ENCODE measurements around the gene WNT10A.
A peak's percentile ranks its signal among the peaks of the same experiment; 100 is the strongest.
"Not testable (repeated sequence)": the region's sequence is repeated elsewhere in the genome, so short reads cannot be mapped to it uniquely, and the experiment has no call there.

WNT10A gene

GRCh38 chr2:218893349-218894150 is 12.9 kb downstream of the WNT10A start:
- DNase-seq (ENCODE audit: low spot score), result no peak

DNA sequence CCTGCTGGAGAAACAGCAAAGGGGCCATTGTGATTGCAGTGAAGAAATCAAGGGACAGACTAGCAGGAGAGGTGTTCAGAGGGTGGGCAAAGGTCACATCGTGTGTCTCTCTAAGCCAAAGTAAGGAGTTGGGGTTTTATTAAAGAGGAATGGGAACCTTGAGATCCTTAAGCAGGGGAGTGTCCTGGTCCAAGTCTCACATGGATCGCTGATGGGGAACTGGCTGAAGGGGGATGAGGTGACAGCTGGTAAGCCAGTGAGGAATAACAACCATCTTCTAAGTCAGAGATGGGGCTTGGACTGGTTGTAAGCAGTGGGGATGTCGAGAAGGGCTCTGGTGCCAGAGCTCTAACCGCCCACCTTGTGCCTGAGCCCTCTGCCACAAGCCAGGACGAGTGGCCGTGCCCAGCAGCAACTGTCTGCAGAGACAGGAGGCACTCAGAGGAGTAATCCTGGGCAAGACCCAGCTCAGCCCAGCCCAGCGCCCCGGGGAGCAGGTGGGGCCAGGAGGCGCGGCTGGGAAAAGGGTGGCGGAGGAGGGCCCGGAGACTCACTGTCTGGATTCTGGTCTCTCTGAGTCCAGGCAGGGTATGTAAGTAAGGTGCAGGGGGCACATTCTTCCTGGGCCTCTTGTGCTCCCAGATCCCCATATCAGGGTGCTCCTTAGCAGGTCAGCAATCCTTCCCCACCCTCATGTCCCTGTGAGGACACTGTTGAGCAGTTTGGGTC is 13.7 kb downstream of the WNT10A start:
- no peak for DNase-seq (ENCODE audit: low spot score)

GRCh38 chr2:218894880-218895157 is 14.2 kb downstream of the WNT10A start:
- no peak for DNase-seq (ENCODE audit: low spot score)

DNA sequence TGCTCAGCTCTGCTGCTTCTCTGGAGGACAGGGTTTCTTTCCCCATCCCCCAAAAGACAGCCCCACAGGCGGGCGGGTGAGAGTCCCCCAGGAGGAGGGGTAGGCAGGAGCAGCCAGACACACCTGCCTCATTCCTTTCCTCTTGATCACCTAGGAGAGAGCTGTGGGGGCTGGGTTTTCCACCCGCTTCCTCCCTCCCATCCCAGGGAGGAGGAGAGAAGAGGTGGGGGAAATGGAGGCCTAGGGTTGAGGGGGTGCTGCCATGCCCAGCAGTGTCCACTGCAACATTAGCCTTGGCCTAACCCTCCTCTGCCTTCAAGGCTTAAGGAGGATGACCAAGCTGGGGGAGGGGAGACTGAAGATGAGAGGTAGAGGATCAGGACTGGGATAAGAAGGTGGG is 14.7 kb downstream of the WNT10A start:
- DNase-seq (ENCODE audit: low spot score), result no peak

GRCh38 chr2:218895759-218896500 is 15.3 kb downstream of the WNT10A start:
- no peak for DNase-seq (ENCODE audit: low spot score)

- peak; percentile 86 for DNase-seq (ENCODE audit: low spot score)
Measured at GRCh38 chr2:218896501-218897393, 16.1 kb downstream of the WNT10A start.

GRCh38 chr2:218897394-218898108 is 16.9 kb downstream of the WNT10A start:
- peak; percentile 34 for DNase-seq (ENCODE audit: low spot score)

GRCh38 chr2:218898109-218898878 is 17.6 kb downstream of the WNT10A start:
- peak; percentile 74 for DNase-seq (ENCODE audit: low spot score)

DNA sequence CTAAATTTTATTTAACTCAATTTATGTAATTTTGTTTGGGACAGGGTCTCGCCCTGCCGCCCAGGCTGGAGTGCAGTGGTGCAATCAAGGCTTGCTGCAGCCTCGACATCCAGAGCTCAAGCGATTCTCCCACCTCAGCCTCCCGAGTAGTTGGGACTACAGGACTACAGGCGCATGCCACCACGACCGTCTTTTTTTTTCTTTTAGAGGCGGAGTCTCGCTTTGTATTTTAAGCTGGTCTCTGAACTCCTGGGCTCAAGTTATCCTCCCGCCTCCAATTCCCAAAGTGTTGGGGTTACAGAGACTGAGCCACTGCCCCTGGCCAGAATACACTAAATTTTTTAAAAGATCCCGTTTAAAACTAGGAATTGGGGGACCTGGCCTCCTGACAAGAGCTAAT is 18.5 kb downstream of the WNT10A start:
- no peak for DNase-seq (ENCODE audit: low spot score)

GRCh38 chr2:218902427-218902826 is 21.8 kb downstream of the WNT10A start:
- DNase-seq (ENCODE audit: low spot score), result no peak

DNA sequence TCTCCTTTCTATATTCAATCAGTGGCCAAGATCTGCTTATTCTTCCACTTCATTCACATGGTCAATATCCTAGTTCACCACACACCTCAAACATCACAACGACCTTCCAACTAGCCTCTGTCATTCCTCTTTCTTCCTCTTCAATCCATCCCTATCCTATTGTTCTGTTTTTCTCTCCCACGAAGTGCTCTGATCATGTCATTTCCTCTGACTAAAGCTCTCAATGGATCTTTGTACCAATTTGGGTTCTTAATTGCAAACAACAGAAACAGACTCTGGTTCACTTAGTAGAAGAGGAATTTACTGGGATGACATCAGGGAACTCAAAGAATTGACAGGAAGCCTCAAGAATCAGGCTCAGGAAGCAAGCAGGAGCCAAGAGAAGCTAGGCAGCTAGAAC is 23.5 kb downstream of the WNT10A start:
- DNase-seq (ENCODE audit: low spot score), result no peak

DNA sequence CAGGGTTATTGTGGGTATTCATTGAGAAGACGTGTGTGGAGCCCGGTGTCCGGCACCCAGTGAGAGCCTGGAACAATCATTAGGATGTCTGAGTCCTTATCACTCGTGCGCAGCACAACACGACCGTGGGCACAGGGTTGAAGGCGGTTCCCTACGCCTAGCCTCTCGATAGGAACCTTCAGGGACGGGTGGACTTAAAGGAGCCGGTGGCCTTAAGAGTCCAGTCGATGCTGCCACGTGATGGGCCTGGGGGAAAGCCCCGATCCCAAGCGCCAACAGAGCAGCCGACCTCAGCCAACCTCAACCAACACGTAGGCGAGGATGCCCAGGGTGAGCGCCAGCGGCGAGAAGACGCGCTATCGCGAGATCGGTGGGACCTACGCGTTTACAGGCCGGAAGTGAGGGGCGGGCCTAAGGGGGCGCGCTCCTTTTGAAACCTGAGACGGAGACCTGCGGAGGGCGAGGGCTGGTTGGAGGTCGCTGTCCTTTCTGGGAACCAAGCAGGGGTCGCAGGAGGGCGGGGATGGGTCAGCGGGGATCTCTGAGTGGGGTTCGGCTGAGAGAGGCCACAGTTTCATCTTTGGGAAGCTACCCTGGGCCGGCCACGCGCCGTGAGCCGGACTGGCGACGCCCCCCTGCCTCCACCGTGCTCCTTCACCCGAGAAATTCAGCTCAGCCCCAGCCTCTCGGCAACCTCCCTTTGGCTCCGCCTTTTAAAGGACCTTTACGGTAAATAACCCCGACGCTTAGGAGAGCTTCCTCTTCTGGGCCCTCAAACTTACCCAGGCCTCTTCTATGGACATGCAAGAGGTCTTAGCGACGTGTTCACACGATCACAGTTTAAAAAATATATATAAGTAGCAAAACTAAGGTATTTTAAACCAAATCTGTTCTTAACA is 28.3 kb downstream of the WNT10A start:
- peak; percentile 83 for DNase-seq (ENCODE audit: low spot score)

- no peak for DNase-seq (ENCODE audit: low spot score)
Measured at GRCh38 chr2:218910741-218911140, 30.1 kb downstream of the WNT10A start.

DNA sequence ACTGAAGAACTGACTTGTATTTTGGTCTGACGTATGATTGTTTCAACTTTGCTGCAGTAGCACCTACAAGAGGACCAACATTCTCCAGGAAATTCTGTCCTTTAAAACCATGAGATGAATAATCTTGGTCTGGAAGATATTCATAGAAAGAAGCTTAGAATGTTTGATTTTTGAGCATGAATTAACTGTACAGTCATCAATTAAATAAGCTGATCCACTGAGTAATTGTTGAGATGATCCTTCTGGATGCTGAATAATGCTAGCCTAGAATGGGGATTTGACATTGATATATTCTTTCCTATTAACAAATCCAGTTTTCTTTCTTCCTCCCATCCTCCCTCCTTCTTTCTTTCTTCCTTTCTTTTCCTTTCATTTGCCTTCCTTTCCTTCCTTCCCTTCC is 39.9 kb downstream of the WNT10A start:
- no peak for DNase-seq (ENCODE audit: low spot score)

DNA sequence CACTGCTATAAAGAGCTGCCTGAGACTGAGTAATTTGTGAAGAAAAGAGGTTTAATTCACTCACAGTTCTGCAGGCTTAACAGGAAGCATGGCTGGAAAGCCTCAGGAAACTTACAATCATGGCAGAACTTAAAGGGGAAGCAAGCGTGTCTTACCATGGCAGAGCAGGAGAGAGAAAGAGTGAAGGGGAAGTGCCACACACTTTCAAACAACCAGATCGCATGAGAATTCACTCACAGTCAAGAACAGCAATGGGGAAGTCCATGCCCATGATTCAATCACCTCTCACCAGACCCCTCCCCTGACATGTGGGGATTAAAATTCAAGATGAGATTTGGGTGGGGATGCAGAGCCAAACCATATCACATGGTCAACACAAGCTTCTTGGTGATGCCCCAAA is 44.1 kb downstream of the WNT10A start:
- DNase-seq (ENCODE audit: low spot score), result no peak

DNA sequence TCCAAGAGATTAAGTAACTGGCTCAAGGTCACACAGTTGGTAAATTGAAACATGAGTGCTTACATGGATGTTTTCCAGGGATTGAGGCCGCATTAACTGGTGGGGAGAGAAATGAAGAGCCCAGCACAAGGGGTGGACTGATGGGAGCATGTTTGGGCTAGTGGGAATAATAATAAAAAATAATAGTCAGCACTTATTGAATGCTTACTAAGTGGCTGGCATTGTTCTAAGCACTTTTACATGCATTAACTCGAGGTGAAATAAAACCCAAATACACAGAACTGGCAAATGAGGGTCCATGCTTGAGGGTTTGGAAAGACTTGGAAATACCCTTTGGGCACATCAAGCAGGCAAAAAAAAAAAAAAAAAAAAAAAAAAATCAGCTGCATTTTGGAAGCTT is 44.8 kb downstream of the WNT10A start:
- DNase-seq (ENCODE audit: low spot score), result no peak

DNA sequence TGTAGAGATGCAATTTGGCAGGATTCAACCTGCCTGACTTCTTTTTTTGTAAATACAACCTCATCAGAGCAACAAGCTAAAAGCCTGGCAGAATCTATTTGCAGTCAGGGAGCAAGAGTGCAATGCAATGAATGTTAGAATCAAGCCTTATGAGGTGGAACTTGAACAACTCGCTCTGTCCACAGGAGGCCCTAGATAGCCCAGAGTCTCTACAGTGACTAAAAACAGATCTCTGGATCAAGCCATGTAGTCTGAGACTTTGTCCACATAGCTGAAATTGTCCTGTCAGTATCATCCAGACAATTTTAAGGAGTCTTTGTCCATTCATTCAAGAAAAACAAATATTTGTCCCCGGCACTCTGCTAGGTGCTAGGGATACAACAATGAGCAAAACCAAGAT is 46.8 kb downstream of the WNT10A start:
- no peak for DNase-seq (ENCODE audit: low spot score)

DNA sequence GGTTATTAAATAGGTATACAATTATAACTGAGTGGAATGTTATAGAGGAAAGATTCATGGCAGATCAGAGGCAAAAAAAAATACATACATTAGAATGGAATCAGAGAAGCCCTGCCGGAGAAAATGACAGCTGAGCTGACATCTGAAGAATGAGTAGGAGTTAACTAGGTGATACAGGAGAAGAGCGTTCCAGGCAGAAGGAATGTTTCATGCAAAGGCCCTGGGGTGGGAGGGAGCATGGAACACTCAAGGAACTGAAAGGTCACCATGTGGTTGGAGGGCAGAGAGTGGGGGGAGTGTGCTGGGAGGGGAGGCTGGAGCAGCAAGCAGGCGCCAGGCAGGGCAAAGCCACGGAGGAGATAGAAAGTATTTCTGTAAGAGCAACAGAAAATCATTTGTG is 47.2 kb downstream of the WNT10A start:
- DNase-seq (ENCODE audit: low spot score), result no peak

DNA sequence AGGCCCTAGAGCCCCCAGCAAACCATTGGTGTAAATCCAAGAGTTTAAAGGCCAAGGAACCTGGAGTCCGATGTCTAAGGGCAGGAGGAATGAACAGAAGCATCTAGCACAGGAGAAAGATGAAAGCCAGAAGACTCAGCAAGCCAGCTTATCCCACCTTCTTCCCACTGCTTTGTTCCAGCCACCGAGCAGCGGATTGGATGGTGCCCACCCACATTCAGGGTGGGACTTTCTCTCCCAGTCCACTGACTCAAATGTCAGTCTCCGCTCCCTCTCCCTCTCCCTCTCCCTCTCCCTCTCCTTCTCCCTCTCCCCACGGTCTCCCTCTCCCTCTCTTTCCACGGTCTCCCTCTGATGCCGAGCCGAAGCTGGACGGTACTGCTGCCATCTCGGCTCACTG is 49.8 kb downstream of the WNT10A start:
- DNase-seq (ENCODE audit: low spot score), result not testable (repeated sequence)

GRCh38 chr2:218931751-218932150 is 51.1 kb downstream of the WNT10A start:
- not testable (repeated sequence) for DNase-seq (ENCODE audit: low spot score)
